H1 (cell line): ENCODE results near the gene ULK3.

Source experiments
- ASH2L ChIP-seq: fragments of 200-600, 300-600 bp; sonication (generic); IDR thresholded peaks from one replicate; pipeline ENCODE4 v1.7.1; 2017; ENCODE audit warnings: low read length
- CBX8 ChIP-seq: fragments of 300-800, 300-1000 bp; sonication (generic); IDR thresholded peaks from 2 replicates; pipeline ENCODE4 v1.7.1; 2016; ENCODE audit warnings: low read depth, low read length, borderline replicate concordance
- CTCF ChIP-seq, 3 experiments: IDR thresholded peaks; 1 replicate in 2 of 3; 2 replicates in 1 of 3; pipeline versions ENCODE4 v1.5.1 to v1.6.1; 2011; ENCODE audit warnings: low read length in 3 of 3, mild to moderate bottlenecking in 3 of 3, inconsistent platforms in 2 of 3, low read depth in 1 of 3, moderate library complexity in 1 of 3; ENCODE audit not compliant: insufficient read depth in 1 of 3; ENCODE audit errors: control extremely low read depth in 1 of 3
- EP300 ChIP-seq, 2 experiments: IDR thresholded peaks; 1 replicate in 1 of 2; 2 replicates in 1 of 2; pipeline ENCODE4 v1.6.1; 2011 to 2012; ENCODE audit warnings: low read depth in 2 of 2, low read length in 2 of 2, mild to moderate bottlenecking in 2 of 2, borderline replicate concordance in 1 of 2, inconsistent platforms in 1 of 2, moderate library complexity in 1 of 2
- HDAC6 ChIP-seq: IDR thresholded peaks from one replicate; pipeline ENCODE4 v1.7.1; 2012; ENCODE audit warnings: low read depth, mild to moderate bottlenecking, inconsistent platforms, low read length, moderate library complexity
- JUND ChIP-seq: IDR thresholded peaks from 2 replicates; pipeline ENCODE4 v1.6.1; 2011; ENCODE audit warnings: mild to moderate bottlenecking, improper control_type of control experiment, low read length

DNA sequence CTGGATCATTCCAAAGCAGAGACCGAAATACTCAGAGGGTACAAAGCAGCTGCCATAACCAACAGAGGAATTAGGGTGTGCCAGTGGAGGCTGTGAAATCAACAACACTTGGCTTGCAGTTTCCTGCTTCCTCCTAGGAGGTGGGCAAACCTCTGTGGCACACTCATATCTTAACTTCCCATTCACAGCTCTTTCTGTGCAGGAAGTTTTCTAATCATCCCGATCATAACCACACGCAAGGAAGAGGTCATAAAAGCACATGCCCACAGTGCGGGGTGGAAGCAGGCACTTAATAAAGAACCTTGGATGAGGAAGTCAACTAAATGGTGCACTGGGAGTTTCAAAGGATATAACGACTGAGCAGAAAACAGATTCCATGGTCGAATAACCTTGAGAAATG lies 25.1 kb upstream of the ULK3 start:
- TF ChIP-seq CTCF (IDR thresholded peaks at IDR 0.05; ENCODE audit: control extremely low read depth in 1 of 3, insufficient read depth in 1 of 3, low read depth in 1 of 3, low read length in 3 of 3) (no peak), HDAC6 (no peak), EP300 (IDR thresholded peaks at IDR 0.05; ENCODE audit: borderline replicate concordance in 1 of 2, low read depth in 2 of 2, low read length in 2 of 2) (no peak), CBX8 (no peak), JUND (no peak), ASH2L (no peak)
